Measurements from ENCODE around the gene FOXO4.

Gene FOXO4

DNA sequence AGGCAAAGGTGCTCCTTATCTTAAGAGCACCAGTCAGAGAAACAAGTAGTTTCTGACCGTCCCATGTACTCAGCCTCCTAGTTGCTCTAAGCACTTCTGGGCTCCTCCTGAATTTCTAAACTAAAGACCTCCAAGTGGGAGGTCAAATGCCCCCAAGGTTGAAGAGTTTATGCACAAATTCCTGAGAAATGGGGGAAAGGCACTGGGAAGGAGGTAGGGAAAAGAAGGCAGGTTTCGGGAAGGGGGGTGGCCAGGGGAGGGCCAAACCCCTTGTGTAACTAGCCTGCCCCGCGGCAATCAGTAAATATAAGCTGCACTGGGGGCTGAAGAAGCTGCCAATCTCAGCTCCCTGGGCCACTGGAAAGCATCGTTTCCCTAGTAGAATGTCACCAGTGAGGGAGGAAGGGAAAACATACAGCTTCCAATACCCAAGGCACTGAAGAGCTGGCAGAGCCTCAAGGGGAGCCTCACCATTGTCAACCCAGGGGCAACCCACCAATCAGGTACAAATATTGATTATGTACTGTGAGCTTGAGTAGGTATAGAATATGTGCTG lies 3.4 kb downstream of the FOXO4 start:
- Histone ChIP-seq H3K4me1 (ENCODE audit: control extremely low read depth in 1 of 4, control insufficient read depth in 4 of 4, insufficient read depth in 4 of 4, low read length in 3 of 4) (peaks cover 0 to 59% (median 41%) of the 10 kb centered on the region in 4 experiments), H3K4me3 (ENCODE audit: control insufficient read depth in 1 of 7, extremely low read depth in 1 of 7, insufficient read depth in 4 of 7, low read depth in 2 of 7, low read length in 6 of 7) (no peak overlapping the region), H3K9me3 (ENCODE audit: control extremely low read depth in 1 of 5, control insufficient read depth in 4 of 5, insufficient read depth in 2 of 5, low read depth in 1 of 5, low read length in 4 of 5) (no peaks in the 10 kb centered on the region), H3K36me3 (ENCODE audit: control insufficient read depth in 4 of 4, insufficient read depth in 4 of 4, low read length in 3 of 4) (peaks cover 0 to 5% (median 0%) of the 10 kb centered on the region in 4 experiments), H3K27ac (ENCODE audit: insufficient read depth in 1 of 2, low read depth in 1 of 2, low read length in 2 of 2, poor library complexity in 1 of 2, severe bottlenecking in 2 of 2) (no peak overlapping the region), H3K27me3 (replicated peaks in 2 of 5; ENCODE audit: control insufficient read depth in 4 of 5, insufficient read depth in 5 of 5, low read length in 4 of 5) (peaks cover 0 to 20% (median 0%) of the 10 kb centered on the region in 5 experiments)
- DNase-seq = no peak
- 76% methylated on average over 4 of the region's 5 CpGs for WGBS (ENCODE audit: insufficient coverage)
- POLR2A ChIA-PET = no interaction called here
- CTCF ChIA-PET = interaction anchor here (0.9 to 8.3 kb wide), 8 partner anchors 9 to 81 kb away, joined by 3 to 109 read pairs (median 6); partner anchors contain the start of genes IL2RG and MED12

DNA sequence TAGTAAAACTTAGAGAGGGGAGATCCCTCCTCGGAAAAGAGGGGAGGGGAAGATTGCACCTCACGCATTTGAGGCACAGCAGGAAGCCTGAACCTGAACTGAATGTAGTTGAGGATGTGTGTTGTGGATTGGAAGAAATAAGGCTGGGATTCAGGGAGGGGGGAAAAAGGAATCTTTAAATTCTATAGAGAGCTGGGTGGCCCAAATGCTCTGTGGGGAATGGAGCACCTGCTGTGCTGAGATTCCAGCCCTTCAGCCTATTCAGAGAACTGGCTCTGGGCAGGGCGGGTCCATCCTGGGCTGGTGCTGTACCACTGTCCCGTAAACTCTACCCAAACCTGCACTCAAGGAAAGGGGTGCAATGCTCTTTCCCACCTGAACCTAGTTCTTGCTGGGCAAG lies 4.1 kb downstream of the FOXO4 start:
- Histone ChIP-seq H3K36me3 (ENCODE audit: control insufficient read depth in 4 of 4, insufficient read depth in 4 of 4, low read length in 3 of 4) (peaks cover 0 to 5% (median 0%) of the 10 kb centered on the region in 4 experiments), H3K27me3 (replicated peaks in 2 of 5; ENCODE audit: control insufficient read depth in 4 of 5, insufficient read depth in 5 of 5, low read length in 4 of 5) (peaks cover 0 to 23% (median 0%) of the 10 kb centered on the region in 5 experiments), H3K4me1 (ENCODE audit: control extremely low read depth in 1 of 4, control insufficient read depth in 4 of 4, insufficient read depth in 4 of 4, low read length in 3 of 4) (peaks cover 6 to 66% (median 48%) of the 10 kb centered on the region in 4 experiments), H3K9me3 (ENCODE audit: control extremely low read depth in 1 of 5, control insufficient read depth in 4 of 5, insufficient read depth in 2 of 5, low read depth in 1 of 5, low read length in 4 of 5) (no peaks in the 10 kb centered on the region), H3K27ac (ENCODE audit: insufficient read depth in 1 of 2, low read depth in 1 of 2, low read length in 2 of 2, poor library complexity in 1 of 2, severe bottlenecking in 2 of 2) (no peak overlapping the region), H3K4me3 (ENCODE audit: control insufficient read depth in 1 of 7, extremely low read depth in 1 of 7, insufficient read depth in 4 of 7, low read depth in 2 of 7, low read length in 6 of 7) (no peak overlapping the region)
- CTCF ChIA-PET = interaction anchor here (0.9 to 8.3 kb wide), 8 partner anchors 10 to 81 kb away, joined by 3 to 109 read pairs (median 6); partner anchors contain the start of genes IL2RG and MED12
- POLR2A ChIA-PET = interaction anchor here (1.1 kb wide), 1 partner anchor 31 kb away, joined by 3 read pairs; no protein-coding TSS in a partner anchor
- no peak for DNase-seq
- WGBS (ENCODE audit: insufficient coverage) = 70% methylated on average over 4 of the region's 4 CpGs

GRCh38 chrX:71100581-71101505 lies 5.2 kb downstream of the FOXO4 start:
- H3K27ac ChIP-seq (ENCODE audit: insufficient read depth in 1 of 2, low read depth in 1 of 2, low read length in 2 of 2, poor library complexity in 1 of 2, severe bottlenecking in 2 of 2) = no peak overlapping the region
- H3K4me3 ChIP-seq (ENCODE audit: control insufficient read depth in 1 of 7, extremely low read depth in 1 of 7, insufficient read depth in 4 of 7, low read depth in 2 of 7, low read length in 6 of 7) = no peak overlapping the region
- peaks cover 8 to 66% (median 51%) of the 10 kb centered on the region in 4 experiments for H3K4me1 ChIP-seq (ENCODE audit: control extremely low read depth in 1 of 4, control insufficient read depth in 4 of 4, insufficient read depth in 4 of 4, low read length in 3 of 4)
- H3K27me3 ChIP-seq (replicated peaks in 2 of 5; ENCODE audit: control insufficient read depth in 4 of 5, insufficient read depth in 5 of 5, low read length in 4 of 5) = peaks cover 0 to 15% (median 0%) of the 10 kb centered on the region in 5 experiments
- CTCF ChIA-PET = interaction anchor here (0.9 to 8.3 kb wide), 12 partner anchors 10 to 102 kb away, joined by 3 to 109 read pairs (median 6); partner anchors contain the start of genes IL2RG and MED12
- H3K36me3 ChIP-seq (ENCODE audit: control insufficient read depth in 4 of 4, insufficient read depth in 4 of 4, low read length in 3 of 4) = peaks cover 0 to 5% (median 0%) of the 10 kb centered on the region in 4 experiments
- peak in 2 of 3 donors; percentile 27 to 38 for DNase-seq
- POLR2A ChIA-PET = interaction anchor here (0.9 to 1.2 kb wide), 3 partner anchors 18 to 29 kb away, joined by 3 to 14 read pairs (median 3); partner anchors contain the start of gene MED12
- H3K9me3 ChIP-seq (ENCODE audit: control extremely low read depth in 1 of 5, control insufficient read depth in 4 of 5, insufficient read depth in 2 of 5, low read depth in 1 of 5, low read length in 4 of 5) = no peaks in the 10 kb centered on the region
- WGBS (ENCODE audit: insufficient coverage) = 71% methylated on average over 28 of the region's 31 CpGs

DNA sequence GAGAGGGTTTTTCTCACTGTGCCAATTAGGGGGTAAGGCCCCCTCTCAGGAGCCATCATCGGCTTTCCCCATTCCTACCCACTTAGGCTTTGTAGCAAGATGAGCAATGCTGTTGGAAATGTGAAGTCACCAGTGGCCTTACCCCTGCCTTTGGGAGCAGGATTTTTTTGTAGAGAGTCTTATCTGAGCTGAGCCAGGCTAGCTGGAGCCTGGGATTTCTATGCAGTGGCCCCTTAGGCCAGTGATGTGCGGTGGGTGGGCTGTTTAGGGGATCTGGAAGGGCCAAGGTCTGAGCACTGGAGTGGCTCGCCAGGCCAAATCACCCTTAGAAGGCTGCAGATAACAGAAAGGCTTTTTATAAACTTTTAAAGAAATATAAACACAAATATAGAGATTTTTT lies 6.6 kb downstream of the FOXO4 start:
- Histone ChIP-seq H3K4me1 (ENCODE audit: control extremely low read depth in 1 of 4, control insufficient read depth in 4 of 4, insufficient read depth in 4 of 4, low read length in 3 of 4) (peaks cover 13 to 71% (median 56%) of the 10 kb centered on the region in 4 experiments), H3K4me3 (ENCODE audit: control insufficient read depth in 1 of 7, extremely low read depth in 1 of 7, insufficient read depth in 4 of 7, low read depth in 2 of 7, low read length in 6 of 7) (no peak overlapping the region)
- CTCF ChIA-PET = interaction anchor here (1.1 to 8.3 kb wide), 10 partner anchors 10 to 132 kb away, joined by 3 to 109 read pairs (median 7); partner anchors contain the start of genes IL2RG and MED12

GRCh38 chrX:71103110-71103983 lies 7.7 kb downstream of the FOXO4 start:
- no peaks in the 10 kb centered on the region for H3K9me3 ChIP-seq (ENCODE audit: control extremely low read depth in 1 of 5, control insufficient read depth in 4 of 5, insufficient read depth in 2 of 5, low read depth in 1 of 5, low read length in 4 of 5)
- peaks cover 0 to 11% (median 0%) of the 10 kb centered on the region in 5 experiments for H3K27me3 ChIP-seq (replicated peaks in 2 of 5; ENCODE audit: control insufficient read depth in 4 of 5, insufficient read depth in 5 of 5, low read length in 4 of 5)
- WGBS (ENCODE audit: insufficient coverage) = 10% methylated on average over 2 of the region's 10 CpGs
- H3K27ac ChIP-seq (ENCODE audit: insufficient read depth in 1 of 2, low read depth in 1 of 2, low read length in 2 of 2, poor library complexity in 1 of 2, severe bottlenecking in 2 of 2) = peak overlapping the region; percentile 67 to 82
- DNase-seq = peak; percentile 60 to 86 (median 84)
- ChIA-PET POLR2A (interaction anchor here (1.2 to 2.3 kb wide), 3 partner anchors 8 to 26 kb away, joined by 3 to 13 read pairs (median 9); partner anchors contain the start of genes IL2RG and MED12), CTCF (interaction anchor here (1.2 to 8.3 kb wide), 6 partner anchors 9 to 133 kb away, joined by 3 to 109 read pairs (median 18); partner anchors contain the start of genes IL2RG and MED12)
- peaks cover 16 to 71% (median 61%) of the 10 kb centered on the region in 4 experiments for H3K4me1 ChIP-seq (ENCODE audit: control extremely low read depth in 1 of 4, control insufficient read depth in 4 of 4, insufficient read depth in 4 of 4, low read length in 3 of 4)
- peaks cover 0 to 5% (median 0%) of the 10 kb centered on the region in 4 experiments for H3K36me3 ChIP-seq (ENCODE audit: control insufficient read depth in 4 of 4, insufficient read depth in 4 of 4, low read length in 3 of 4)
- peak overlapping the region in 5 of 7 experiments; percentile 9 to 64 (median 40) for H3K4me3 ChIP-seq (ENCODE audit: control insufficient read depth in 1 of 7, extremely low read depth in 1 of 7, insufficient read depth in 4 of 7, low read depth in 2 of 7, low read length in 6 of 7)

More for the DNA sequence above, 6.6 kb downstream of the FOXO4 start:
- Histone ChIP-seq H3K9me3 (ENCODE audit: control extremely low read depth in 1 of 5, control insufficient read depth in 4 of 5, insufficient read depth in 2 of 5, low read depth in 1 of 5, low read length in 4 of 5) (no peaks in the 10 kb centered on the region), H3K27ac (ENCODE audit: insufficient read depth in 1 of 2, low read depth in 1 of 2, low read length in 2 of 2, poor library complexity in 1 of 2, severe bottlenecking in 2 of 2) (peak overlapping the region in 1 of 2 experiments; percentile 82), H3K27me3 (replicated peaks in 2 of 5; ENCODE audit: control insufficient read depth in 4 of 5, insufficient read depth in 5 of 5, low read length in 4 of 5) (peaks cover 0 to 11% (median 0%) of the 10 kb centered on the region in 5 experiments), H3K36me3 (ENCODE audit: control insufficient read depth in 4 of 4, insufficient read depth in 4 of 4, low read length in 3 of 4) (peaks cover 0 to 5% (median 0%) of the 10 kb centered on the region in 4 experiments)
- POLR2A ChIA-PET = interaction anchor here (1.2 to 2.3 kb wide), 3 partner anchors 9 to 27 kb away, joined by 3 to 13 read pairs (median 9); partner anchors contain the start of genes IL2RG and MED12
- 60% methylated on average over 1 of the region's 3 CpGs for WGBS (ENCODE audit: insufficient coverage)
- DNase-seq = no peak

DNA sequence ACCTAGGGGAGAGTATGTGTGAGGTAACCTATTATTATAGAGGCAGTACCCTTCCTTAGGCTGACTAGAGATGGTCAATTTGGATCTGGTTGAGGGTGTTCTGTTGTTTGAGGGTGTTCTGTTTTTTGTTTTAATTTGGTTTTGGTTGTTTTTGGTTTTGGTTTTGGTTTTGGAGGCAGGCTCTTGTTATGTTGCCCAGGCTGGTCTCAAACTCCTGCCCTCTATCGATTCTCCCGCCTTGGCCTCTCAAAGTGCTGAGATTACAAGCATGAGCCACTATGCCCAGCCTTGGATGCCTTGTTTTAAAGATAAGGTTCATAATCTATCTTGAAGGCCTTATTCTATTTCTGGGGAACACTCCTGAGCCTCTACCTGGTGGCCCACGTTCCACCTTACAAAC lies 10.0 kb downstream of the FOXO4 start:
- Histone ChIP-seq H3K4me3 (ENCODE audit: control insufficient read depth in 1 of 7, extremely low read depth in 1 of 7, insufficient read depth in 4 of 7, low read depth in 2 of 7, low read length in 6 of 7) (peak overlapping the region in 1 of 7 experiments; percentile 10), H3K27ac (ENCODE audit: insufficient read depth in 1 of 2, low read depth in 1 of 2, low read length in 2 of 2, poor library complexity in 1 of 2, severe bottlenecking in 2 of 2) (peak overlapping the region in 1 of 2 experiments; percentile 49), H3K36me3 (ENCODE audit: control insufficient read depth in 4 of 4, insufficient read depth in 4 of 4, low read length in 3 of 4) (peaks cover 0 to 5% (median 0%) of the 10 kb centered on the region in 4 experiments), H3K27me3 (replicated peaks in 2 of 5; ENCODE audit: control insufficient read depth in 4 of 5, insufficient read depth in 5 of 5, low read length in 4 of 5) (peaks cover 0 to 11% (median 0%) of the 10 kb centered on the region in 5 experiments), H3K4me1 (ENCODE audit: control extremely low read depth in 1 of 4, control insufficient read depth in 4 of 4, insufficient read depth in 4 of 4, low read length in 3 of 4) (peaks cover 29 to 89% (median 76%) of the 10 kb centered on the region in 4 experiments), H3K9me3 (ENCODE audit: control extremely low read depth in 1 of 5, control insufficient read depth in 4 of 5, insufficient read depth in 2 of 5, low read depth in 1 of 5, low read length in 4 of 5) (no peaks in the 10 kb centered on the region)
- DNase-seq = peak in 2 of 3 donors; percentile 28 to 49
- ChIA-PET CTCF (interaction anchor here (0.6 to 8.3 kb wide), 3 partner anchors 12 to 24 kb away, joined by 3 to 109 read pairs (median 5); partner anchors contain the start of gene MED12), POLR2A (interaction anchor here (0.7 to 1.2 kb wide), 2 partner anchors 13 to 92 kb away, joined by 3 read pairs; partner anchors contain the start of gene MED12)
- WGBS (ENCODE audit: insufficient coverage) = 84% methylated on average over 3 of the region's 3 CpGs
